Natural killer cell (primary cell): Measurements from ENCODE around the gene GMCL1. TPM values are rescaled to one million over a fixed set of nuclear protein-coding genes. Genes with fewer than 3 reads are reported as not detected.

Experiments used
- ATAC-seq, 3 donors: fragments of 150-1000 bp in 2 of 3; fragments of 200-7000 bp in 1 of 3; cut with Tn5 transposase; 1 replicate in 1 of 3; 2 replicates in 2 of 3; pipeline ENCODE4 v1.10.0; 2021; ENCODE audit warnings: mild to moderate bottlenecking in 2 of 3, moderate library complexity in 2 of 3
- DNase-seq, 2 donors: peaks; one replicate each; pipeline versions ENCODE4 v3.0.0 to v3.0.0-alpha.2; 2013 to 2021; ENCODE audit warnings: mixed read lengths in 1 of 2
- H3K27ac ChIP-seq: one replicate; pipeline ENCODE4 v1.5.1; 2013; ENCODE audit warnings: mild to moderate bottlenecking, low read length
- H3K27me3 ChIP-seq: one replicate; pipeline ENCODE4 v1.6.1; 2013; ENCODE audit warnings: low read length; ENCODE audit not compliant: control insufficient read depth, insufficient read depth
- H3K36me3 ChIP-seq: one replicate; pipeline ENCODE4 v1.6.1; 2013; ENCODE audit warnings: low read length; ENCODE audit not compliant: control insufficient read depth, insufficient read depth
- H3K4me1 ChIP-seq: one replicate; pipeline ENCODE4 v1.6.1; 2013; ENCODE audit warnings: low read length; ENCODE audit not compliant: control insufficient read depth, insufficient read depth
- H3K4me3 ChIP-seq: one replicate; pipeline ENCODE4 v1.5.1; 2013; ENCODE audit warnings: low read length
- H3K9me3 ChIP-seq: one replicate; pipeline ENCODE4 v1.6.1; 2013; ENCODE audit warnings: low read length; ENCODE audit not compliant: control insufficient read depth, insufficient read depth
- H3K27ac Mint-ChIP-seq, 2 donors: one replicate each; pipeline ENCODE4 v1.8.0; 2022; ENCODE audit warnings: mild to moderate bottlenecking in 2 of 2, mixed read lengths in 2 of 2, moderate library complexity in 1 of 2
- H3K27me3 Mint-ChIP-seq, 2 donors: one replicate each; pipeline ENCODE4 v1.8.0; 2022; ENCODE audit warnings: low read depth in 2 of 2, mixed read lengths in 2 of 2
- H3K36me3 Mint-ChIP-seq: one replicate; pipeline ENCODE4 v1.8.0; 2022; ENCODE audit warnings: mixed read lengths
- H3K4me1 Mint-ChIP-seq, 2 donors: one replicate each; pipeline ENCODE4 v1.8.0; 2022; ENCODE audit warnings: mixed read lengths in 2 of 2
- H3K4me3 Mint-ChIP-seq: one replicate; pipeline ENCODE4 v1.8.0; 2022; ENCODE audit warnings: mild to moderate bottlenecking, moderate library complexity, mixed read lengths
- H3K9me3 Mint-ChIP-seq, 2 donors: one replicate each; pipeline ENCODE4 v1.8.0; 2022; ENCODE audit warnings: mixed read lengths in 2 of 2
- WGBS: methylation state at CpG from one replicate; pipeline ENCODE4 v1.1.7; 2013; ENCODE audit warnings: missing lambda C conversion rate; ENCODE audit not compliant: insufficient coverage; 5-methylcytosine and 5-hydroxymethylcytosine counted together
- intact Hi-C: fragments of 100-400 bp; cut with micrococcal nuclease; formaldehyde crosslinking; loops from one replicate; pipeline ENCODE4 v1.14.2; 2022
- total RNA-seq, 4 donors: library from RNA; stranded (reverse); fragments of 120-200 nt in 1 of 4; gene quantifications; one replicate each; pipeline versions ENCODE4 v1.2.3 to v1.2.4, GENCODE V29; 2013 to 2022
- TF ChIP-seq, protein P1 (sequence below): fragments of 200-600 bp; IDR thresholded peaks from one replicate; pipeline ENCODE4 v1.8.0; 2022; ENCODE audit warnings: antibody characterized with exemption

GMCL1 gene
- total RNA-seq, 3 donors from 2014 or later (not counting 1 experiment from before 2014, with no cell fraction given) = 34.6 to 49.4 (median 35.9) TPM

DNA sequence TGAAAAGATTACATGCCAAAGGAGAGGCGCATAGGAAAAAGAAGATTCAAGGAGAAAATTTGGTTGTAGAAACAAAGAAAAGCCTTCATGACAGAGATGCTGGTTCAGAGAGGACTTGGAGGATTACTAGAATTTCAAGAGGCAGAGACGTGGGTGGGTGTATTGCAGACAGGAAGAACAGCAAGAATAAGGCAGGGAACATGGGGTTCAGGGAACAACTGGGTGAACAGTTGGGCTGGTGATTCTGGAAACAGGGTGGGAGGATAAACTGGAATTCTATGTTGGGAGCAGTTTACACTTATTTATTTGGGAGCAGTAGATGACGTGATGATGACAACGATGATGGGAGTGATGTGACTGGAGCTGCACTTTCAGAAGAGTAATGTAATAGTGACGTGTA lies 18.4 kb upstream of the GMCL1 start:
- H3K36me3 ChIP-seq = peaks cover 11% of the 10 kb centered on the region
- ATAC-seq = no peak
- Mint-ChIP-seq H3K9me3 (no peaks in the 10 kb centered on the region), H3K4me3 (no peak overlapping the region), H3K27me3 (no peaks in the 10 kb centered on the region), H3K27ac (peak overlapping the region in 1 of 2 donors; percentile 5), H3K4me1 (no peaks in the 10 kb centered on the region), H3K36me3 (peaks cover 28% of the 10 kb centered on the region)
- WGBS = 95% methylated on average over 5 of the region's 5 CpGs
- TF ChIP-seq, protein P1, sequence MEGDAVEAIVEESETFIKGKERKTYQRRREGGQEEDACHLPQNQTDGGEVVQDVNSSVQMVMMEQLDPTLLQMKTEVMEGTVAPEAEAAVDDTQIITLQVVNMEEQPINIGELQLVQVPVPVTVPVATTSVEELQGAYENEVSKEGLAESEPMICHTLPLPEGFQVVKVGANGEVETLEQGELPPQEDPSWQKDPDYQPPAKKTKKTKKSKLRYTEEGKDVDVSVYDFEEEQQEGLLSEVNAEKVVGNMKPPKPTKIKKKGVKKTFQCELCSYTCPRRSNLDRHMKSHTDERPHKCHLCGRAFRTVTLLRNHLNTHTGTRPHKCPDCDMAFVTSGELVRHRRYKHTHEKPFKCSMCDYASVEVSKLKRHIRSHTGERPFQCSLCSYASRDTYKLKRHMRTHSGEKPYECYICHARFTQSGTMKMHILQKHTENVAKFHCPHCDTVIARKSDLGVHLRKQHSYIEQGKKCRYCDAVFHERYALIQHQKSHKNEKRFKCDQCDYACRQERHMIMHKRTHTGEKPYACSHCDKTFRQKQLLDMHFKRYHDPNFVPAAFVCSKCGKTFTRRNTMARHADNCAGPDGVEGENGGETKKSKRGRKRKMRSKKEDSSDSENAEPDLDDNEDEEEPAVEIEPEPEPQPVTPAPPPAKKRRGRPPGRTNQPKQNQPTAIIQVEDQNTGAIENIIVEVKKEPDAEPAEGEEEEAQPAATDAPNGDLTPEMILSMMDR = no peak
- H3K4me3 ChIP-seq = no peak overlapping the region
- H3K27ac ChIP-seq = no peak overlapping the region
- H3K27me3 ChIP-seq = no peaks in the 10 kb centered on the region
- no peak for DNase-seq
- no peaks in the 10 kb centered on the region for H3K9me3 ChIP-seq
- no peaks in the 10 kb centered on the region for H3K4me1 ChIP-seq
- intact Hi-C loops = no loop called here

DNA sequence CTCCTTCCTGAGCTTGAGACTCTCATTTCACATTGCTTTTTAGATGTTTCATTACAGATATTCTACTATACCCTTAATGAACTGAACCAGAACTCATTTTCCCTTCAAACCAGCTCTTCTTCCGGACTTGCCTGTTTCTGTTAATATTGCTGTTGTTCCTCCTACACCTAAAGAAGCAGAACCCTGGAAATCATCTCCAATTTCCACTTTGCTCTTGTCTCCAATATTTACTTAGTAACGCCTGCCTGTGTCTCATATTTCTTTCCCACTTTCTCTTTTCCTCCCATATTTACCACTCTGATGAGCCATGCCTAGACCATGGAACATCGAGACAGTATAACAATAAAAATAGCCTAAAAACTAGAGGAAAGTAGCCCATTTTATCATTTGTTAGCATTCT lies 17.9 kb upstream of the GMCL1 start:
- H3K4me1 Mint-ChIP-seq = no peaks in the 10 kb centered on the region
- WGBS = 94% methylated on average over 3 of the region's 3 CpGs
- Histone ChIP-seq H3K9me3 (no peaks in the 10 kb centered on the region), H3K27ac (no peak overlapping the region), H3K36me3 (peaks cover 11% of the 10 kb centered on the region), H3K4me1 (no peaks in the 10 kb centered on the region), H3K4me3 (no peak overlapping the region), H3K27me3 (no peaks in the 10 kb centered on the region)
- DNase-seq = no peak
- intact Hi-C loops = no loop called here
- ATAC-seq = no peak
- H3K27ac Mint-ChIP-seq = no peak overlapping the region
- peaks cover 22% of the 10 kb centered on the region for H3K36me3 Mint-ChIP-seq
- H3K27me3 Mint-ChIP-seq = no peaks in the 10 kb centered on the region
- H3K4me3 Mint-ChIP-seq = no peak overlapping the region
- H3K9me3 Mint-ChIP-seq = no peaks in the 10 kb centered on the region
- TF ChIP-seq, protein P1 = no peak

DNA sequence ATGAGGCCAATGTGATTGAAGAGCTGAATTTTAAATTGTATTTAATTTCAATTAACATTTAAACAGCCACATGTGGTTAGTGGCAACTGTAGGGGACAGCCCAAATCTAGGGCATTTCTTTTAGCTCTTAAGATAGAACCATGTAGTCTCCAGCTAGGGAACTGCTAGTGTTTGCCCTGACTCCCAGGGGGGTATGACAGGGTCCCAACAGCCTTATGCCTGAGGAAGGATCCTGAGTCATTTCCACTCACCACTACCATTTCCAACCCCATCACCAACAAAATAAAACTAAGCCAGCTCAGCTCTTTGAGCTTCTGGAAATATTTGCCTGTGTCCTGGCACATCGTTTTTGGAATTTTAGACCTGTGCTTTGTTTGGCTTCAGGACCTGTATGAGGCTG lies 13.7 kb upstream of the GMCL1 start:
- Mint-ChIP-seq H3K4me3 (no peak overlapping the region), H3K9me3 (no peaks in the 10 kb centered on the region), H3K27me3 (no peaks in the 10 kb centered on the region), H3K27ac (no peak overlapping the region), H3K36me3 (peaks cover 13% of the 10 kb centered on the region), H3K4me1 (peaks cover 0 to 5% of the 10 kb centered on the region in 2 donors)
- H3K27ac ChIP-seq = no peak overlapping the region
- no peak for DNase-seq
- no peaks in the 10 kb centered on the region for H3K27me3 ChIP-seq
- H3K4me3 ChIP-seq = no peak overlapping the region
- ATAC-seq = no peak
- H3K9me3 ChIP-seq = no peaks in the 10 kb centered on the region
- TF ChIP-seq, protein P1 = no peak
- peaks cover 23% of the 10 kb centered on the region for H3K36me3 ChIP-seq
- H3K4me1 ChIP-seq = no peaks in the 10 kb centered on the region
- intact Hi-C loops = no loop called here
- WGBS = 100% methylated on average over 1 of the region's 1 CpG

DNA sequence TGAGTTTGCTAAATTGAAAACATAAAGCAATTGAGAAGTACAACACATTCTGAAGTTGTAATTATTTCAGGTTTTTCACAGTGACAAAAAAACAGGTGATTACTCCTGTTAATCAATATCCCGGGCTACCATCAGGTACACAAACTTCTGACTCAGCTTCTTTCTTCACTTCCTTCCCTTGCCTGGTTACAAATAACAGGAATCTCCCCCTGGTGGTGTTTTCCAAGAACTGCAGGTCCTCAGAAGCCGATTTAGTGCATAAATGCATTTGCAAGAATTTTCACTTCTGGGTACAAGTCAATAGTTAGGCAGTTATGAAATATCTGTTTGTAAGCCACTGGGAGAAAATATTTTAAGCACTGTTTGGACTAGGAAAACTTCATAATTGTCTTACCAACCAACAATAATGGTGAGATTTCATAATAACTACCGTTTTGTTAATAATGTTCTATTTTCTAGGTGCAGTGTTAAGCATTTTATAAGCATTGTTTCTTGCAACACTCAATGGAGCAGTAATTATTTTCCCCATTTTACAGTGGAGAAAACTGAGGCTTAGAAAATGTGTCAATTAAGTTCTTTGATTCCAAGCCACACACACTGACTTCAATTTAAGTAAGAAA lies 12.4 kb upstream of the GMCL1 start:
- no peak overlapping the region for H3K27ac Mint-ChIP-seq
- no peak overlapping the region for H3K4me3 ChIP-seq
- WGBS = 0% methylated on average over 2 of the region's 3 CpGs
- DNase-seq (peak; percentile 44 to 88), ATAC-seq (peak; percentile 79 to 99 (median 85))
- no peaks in the 10 kb centered on the region for H3K27me3 Mint-ChIP-seq
- intact Hi-C loops = loop anchor here (1.0 kb wide), 1 partner anchor 93 kb away; no protein-coding TSS in a partner anchor
- H3K4me1 Mint-ChIP-seq = peaks cover 0 to 5% of the 10 kb centered on the region in 2 donors
- no peaks in the 10 kb centered on the region for H3K27me3 ChIP-seq
- H3K9me3 Mint-ChIP-seq = no peaks in the 10 kb centered on the region
- H3K36me3 Mint-ChIP-seq = peaks cover 13% of the 10 kb centered on the region
- no peak overlapping the region for H3K27ac ChIP-seq
- no peaks in the 10 kb centered on the region for H3K9me3 ChIP-seq
- peaks cover 22% of the 10 kb centered on the region for H3K36me3 ChIP-seq
- no peaks in the 10 kb centered on the region for H3K4me1 ChIP-seq
- TF ChIP-seq, protein P1 = peak; percentile 88
- H3K4me3 Mint-ChIP-seq = no peak overlapping the region
